HG03575 (cell line): ENCODE data around the gene ZC3H10.

ENCODE experiments used
- ATAC-seq: cut with Tn5 transposase; IDR thresholded peaks from one replicate; pipeline ENCODE4 v1.9.1; 2021; ENCODE audit not compliant: unreplicated experiment, insufficient number of reproducible peaks, low FRiP score; ENCODE audit errors: extremely low read depth

ZC3H10 gene

DNA sequence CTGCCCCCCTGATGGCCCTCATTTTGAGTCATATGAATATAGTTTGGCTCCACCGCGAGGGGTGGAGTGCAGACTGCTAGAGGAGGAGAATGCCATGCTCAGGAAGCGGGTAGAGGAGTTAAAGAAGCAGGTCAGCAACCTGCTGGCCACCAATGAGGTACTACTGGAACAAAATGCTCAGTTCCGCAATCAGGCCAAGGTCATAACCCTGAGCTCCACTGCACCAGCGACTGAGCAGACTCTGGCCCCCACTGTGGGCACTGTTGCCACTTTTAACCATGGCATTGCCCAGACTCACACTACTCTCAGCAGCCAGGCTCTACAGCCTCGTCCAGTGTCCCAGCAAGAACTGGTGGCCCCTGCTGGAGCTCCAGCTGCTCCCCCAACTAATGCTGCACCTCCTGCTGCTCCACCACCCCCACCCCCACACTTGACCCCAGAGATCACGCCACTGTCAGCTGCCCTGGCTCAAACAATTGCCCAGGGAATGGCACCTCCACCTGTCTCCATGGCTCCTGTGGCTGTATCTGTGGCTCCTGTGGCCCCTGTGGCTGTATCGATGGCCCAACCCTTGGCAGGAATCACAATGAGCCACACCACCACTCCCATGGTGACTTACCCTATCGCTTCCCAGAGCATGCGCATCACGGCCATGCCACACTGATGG is 3.3 kb downstream of the ZC3H10 start:
- ATAC-seq, result no peak

- no peak for ATAC-seq
These were observed 4.6 kb downstream of the ZC3H10 start for GRCh38 chr12:56122637-56123036.

DNA sequence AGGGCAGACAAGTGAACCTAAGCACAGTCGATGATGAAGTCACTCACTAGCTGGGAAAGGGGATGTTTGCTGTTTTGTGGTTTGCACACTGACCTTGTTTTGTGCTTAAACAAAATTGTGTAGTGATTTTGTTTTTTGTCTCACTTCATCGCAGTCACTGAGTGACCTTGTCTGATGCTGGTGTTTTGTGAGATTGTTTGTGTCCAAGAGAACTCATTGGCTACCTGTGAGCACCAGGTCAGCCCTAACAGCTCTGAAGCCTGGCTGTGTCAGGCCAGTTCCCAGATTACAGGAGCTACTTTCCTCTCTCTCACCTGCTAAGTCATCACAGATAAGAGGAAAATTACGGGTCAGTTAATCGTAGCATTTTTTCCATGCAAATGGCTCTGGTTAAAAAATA is 6.1 kb downstream of the ZC3H10 start:
- no peak for ATAC-seq

DNA sequence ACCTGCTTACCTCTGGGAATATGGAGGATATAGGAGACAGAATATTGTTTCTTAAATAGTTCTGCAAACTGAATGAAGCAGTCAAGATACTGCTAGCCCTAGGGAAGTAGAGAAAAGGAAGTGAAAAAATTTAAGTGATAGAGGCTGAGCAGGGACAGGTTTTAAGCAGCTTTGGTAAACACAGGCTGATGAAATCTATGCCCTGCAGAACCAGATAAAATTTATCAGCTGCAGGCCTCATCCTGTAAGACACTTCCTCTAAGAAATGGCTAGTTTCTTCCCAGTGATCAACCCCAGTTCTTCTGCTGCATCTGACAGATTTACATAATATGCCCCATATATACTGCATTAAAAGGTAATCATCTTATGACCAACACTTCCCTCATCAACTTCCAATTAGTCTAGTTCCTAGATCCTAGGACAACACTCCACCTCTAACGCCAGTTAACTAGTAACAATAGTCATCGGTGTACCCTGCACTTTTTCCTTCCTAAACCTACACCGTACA is 8.7 kb downstream of the ZC3H10 start:
- ATAC-seq, result no peak

- ATAC-seq, result no peak
These were observed 9.4 kb downstream of the ZC3H10 start for GRCh38 chr12:56127485-56127887.

GRCh38 chr12:56127888-56128669 is 10.0 kb downstream of the ZC3H10 start, which contains the start of gene ESYT1:
Gene ESYT1, plus strand, starts transcription at chr12:56128267. Its CDS starts 53 bp downstream, at chr12:56128320.
- ATAC-seq, result peak; percentile 70

GRCh38 chr12:56128670-56129205 is 10.7 kb downstream of the ZC3H10 start:
- ATAC-seq, result no peak

- ATAC-seq, result no peak
These were observed 11.3 kb downstream of the ZC3H10 start for GRCh38 chr12:56129206-56129941.

GRCh38 chr12:56129942-56130495 is 12.0 kb downstream of the ZC3H10 start:
- no peak for ATAC-seq

DNA sequence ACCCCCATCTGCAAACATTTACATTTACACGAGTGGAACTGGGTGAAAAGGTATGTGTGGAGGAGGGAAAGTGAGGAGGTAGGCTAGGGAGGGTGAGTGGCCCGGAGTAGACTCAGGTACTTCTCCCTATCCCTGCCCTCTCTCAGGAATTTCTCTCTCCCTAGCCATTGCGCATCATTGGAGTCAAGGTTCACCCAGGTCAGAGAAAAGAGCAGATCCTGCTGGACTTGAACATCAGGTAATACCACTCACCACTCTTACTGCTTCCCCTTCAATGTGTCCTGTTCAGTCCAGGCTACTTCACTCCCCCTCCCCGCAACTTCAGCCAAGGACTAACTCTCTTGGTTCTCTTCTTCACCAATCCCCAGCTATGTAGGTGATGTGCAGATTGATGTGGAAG is 12.8 kb downstream of the ZC3H10 start:
- no peak for ATAC-seq

DNA sequence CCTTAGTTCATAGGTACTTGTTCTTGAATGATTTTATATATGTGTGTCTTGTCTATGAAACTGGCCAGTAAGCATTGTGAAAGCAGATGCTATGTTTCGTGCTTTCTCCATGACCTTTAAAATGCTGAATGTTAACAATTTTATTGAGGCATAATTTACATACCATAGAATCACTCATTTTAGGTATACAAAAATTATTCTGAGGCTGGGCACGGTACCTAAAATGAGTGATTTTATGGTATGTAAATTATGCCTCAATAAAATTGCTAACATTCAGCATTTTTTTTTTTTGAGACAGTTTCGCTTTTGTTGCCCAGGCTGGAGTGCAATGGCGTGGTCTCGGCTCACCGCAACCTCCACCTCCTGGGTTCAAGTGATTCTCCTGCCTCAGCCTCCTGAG is 16.8 kb downstream of the ZC3H10 start:
- ATAC-seq, result no peak

- no peak for ATAC-seq
These were observed 19.9 kb downstream of the ZC3H10 start for GRCh38 chr12:56137853-56138571.

- ATAC-seq, result no peak
These were observed 24.1 kb downstream of the ZC3H10 start for GRCh38 chr12:56141946-56142784.

- no peak for ATAC-seq
These were observed 25.2 kb downstream of the ZC3H10 start for GRCh38 chr12:56143217-56143616.

DNA sequence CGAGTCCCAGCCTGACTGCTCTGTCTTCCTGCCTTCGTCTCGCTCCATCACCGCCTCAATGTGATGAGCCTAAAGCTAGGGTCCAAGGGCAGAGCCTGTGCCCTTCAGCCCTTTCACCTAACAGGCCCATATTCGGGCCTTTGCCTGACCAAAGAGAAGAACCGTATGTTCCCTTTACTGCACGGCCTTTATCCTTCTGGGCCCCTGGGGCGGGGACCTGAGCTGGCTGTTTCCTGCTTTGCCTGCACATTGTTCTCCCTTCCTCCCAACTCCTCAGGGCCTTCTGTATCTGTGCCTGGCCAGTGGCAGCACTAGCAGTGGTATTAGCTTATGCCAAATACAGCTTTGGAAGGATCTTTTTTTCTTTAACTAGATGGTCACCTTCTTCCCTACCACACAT is 25.8 kb downstream of the ZC3H10 start:
- no peak for ATAC-seq

DNA sequence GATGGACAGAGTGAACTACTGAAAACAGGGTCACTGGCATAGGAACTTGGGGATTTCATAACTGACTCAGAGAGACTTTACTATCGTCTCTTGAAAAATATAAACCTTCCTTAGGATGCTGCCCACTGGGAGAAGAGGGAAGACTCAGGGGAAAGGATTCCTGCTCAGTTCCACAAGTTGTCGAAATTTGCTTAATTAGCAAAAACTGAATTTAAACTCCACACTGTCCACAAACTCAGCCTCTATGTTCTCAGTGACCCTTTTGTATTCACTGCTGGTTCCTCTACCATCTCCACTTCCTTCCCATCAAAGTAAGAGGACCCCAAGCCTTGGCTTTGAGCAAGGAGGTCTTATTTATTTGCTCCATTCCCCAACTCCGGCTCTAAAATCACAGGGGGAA is 27.2 kb downstream of the ZC3H10 start:
- ATAC-seq, result no peak

- no peak for ATAC-seq
These were observed 28.7 kb downstream of the ZC3H10 start for GRCh38 chr12:56146492-56147460.
